ENCODE results near the gene ANTXR1.

Gene ANTXR1

GRCh38 chr2:69285379-69285894 lies 272.5 kb downstream of the ANTXR1 start:
- no peaks in the 10 kb centered on the region for H3K27me3 ChIP-seq (ENCODE audit: control insufficient read depth, insufficient read depth, low read length)
- H3K36me3 ChIP-seq (ENCODE audit: insufficient read depth, low read length) = no peaks in the 10 kb centered on the region
- H3K4me3 ChIP-seq (ENCODE audit: low read length) = no peak overlapping the region
- no peaks in the 10 kb centered on the region for H3K9me3 ChIP-seq (replicated peaks; ENCODE audit: low read length)
- no peaks in the 10 kb centered on the region for H3K4me1 ChIP-seq (ENCODE audit: control insufficient read depth, insufficient read depth, low read length)
- no peak overlapping the region for H3K9ac ChIP-seq (ENCODE audit: low read depth, low read length)
- no peak overlapping the region for H3K4me2 ChIP-seq (ENCODE audit: low read length)

GRCh38 chr2:69287544-69287943 lies 274.6 kb downstream of the ANTXR1 start:
- H3K4me2 ChIP-seq (ENCODE audit: low read length) = no peak overlapping the region
- no peaks in the 10 kb centered on the region for H3K36me3 ChIP-seq (ENCODE audit: insufficient read depth, low read length)
- H3K9ac ChIP-seq (ENCODE audit: low read depth, low read length) = no peak overlapping the region
- H3K9me3 ChIP-seq (replicated peaks; ENCODE audit: low read length) = no peaks in the 10 kb centered on the region
- no peak overlapping the region for H3K4me3 ChIP-seq (ENCODE audit: low read length)
- peaks cover 12% of the 10 kb centered on the region for H3K4me1 ChIP-seq (ENCODE audit: control insufficient read depth, insufficient read depth, low read length)
- no peaks in the 10 kb centered on the region for H3K27me3 ChIP-seq (ENCODE audit: control insufficient read depth, insufficient read depth, low read length)

GRCh38 chr2:69288429-69288828 lies 275.4 kb downstream of the ANTXR1 start:
- no peak overlapping the region for H3K4me2 ChIP-seq (ENCODE audit: low read length)
- no peaks in the 10 kb centered on the region for H3K36me3 ChIP-seq (ENCODE audit: insufficient read depth, low read length)
- H3K27me3 ChIP-seq (ENCODE audit: control insufficient read depth, insufficient read depth, low read length) = no peaks in the 10 kb centered on the region
- peaks cover 12% of the 10 kb centered on the region for H3K4me1 ChIP-seq (ENCODE audit: control insufficient read depth, insufficient read depth, low read length)
- H3K4me3 ChIP-seq (ENCODE audit: low read length) = no peak overlapping the region
- H3K9me3 ChIP-seq (replicated peaks; ENCODE audit: low read length) = no peaks in the 10 kb centered on the region
- no peak overlapping the region for H3K9ac ChIP-seq (ENCODE audit: low read depth, low read length)

GRCh38 chr2:69291004-69291650 lies 278.1 kb downstream of the ANTXR1 start:
- Histone ChIP-seq H3K36me3 (ENCODE audit: insufficient read depth, low read length) (no peaks in the 10 kb centered on the region), H3K27me3 (ENCODE audit: control insufficient read depth, insufficient read depth, low read length) (no peaks in the 10 kb centered on the region), H3K9me3 (replicated peaks; ENCODE audit: low read length) (no peaks in the 10 kb centered on the region), H3K4me3 (ENCODE audit: low read length) (no peak overlapping the region), H3K4me2 (ENCODE audit: low read length) (no peak overlapping the region), H3K9ac (ENCODE audit: low read depth, low read length) (no peak overlapping the region), H3K4me1 (ENCODE audit: control insufficient read depth, insufficient read depth, low read length) (peaks cover 12% of the 10 kb centered on the region)

GRCh38 chr2:69291721-69292120 lies 278.7 kb downstream of the ANTXR1 start:
- no peak overlapping the region for H3K9ac ChIP-seq (ENCODE audit: low read depth, low read length)
- H3K36me3 ChIP-seq (ENCODE audit: insufficient read depth, low read length) = no peaks in the 10 kb centered on the region
- H3K4me2 ChIP-seq (ENCODE audit: low read length) = no peak overlapping the region
- no peak overlapping the region for H3K4me3 ChIP-seq (ENCODE audit: low read length)
- H3K4me1 ChIP-seq (ENCODE audit: control insufficient read depth, insufficient read depth, low read length) = peaks cover 12% of the 10 kb centered on the region
- no peaks in the 10 kb centered on the region for H3K9me3 ChIP-seq (replicated peaks; ENCODE audit: low read length)
- no peaks in the 10 kb centered on the region for H3K27me3 ChIP-seq (ENCODE audit: control insufficient read depth, insufficient read depth, low read length)

- H3K9ac ChIP-seq (ENCODE audit: low read depth, low read length) = no peak overlapping the region
- no peaks in the 10 kb centered on the region for H3K9me3 ChIP-seq (replicated peaks; ENCODE audit: low read length)
- H3K4me3 ChIP-seq (ENCODE audit: low read length) = no peak overlapping the region
- peaks cover 15% of the 10 kb centered on the region for H3K4me1 ChIP-seq (ENCODE audit: control insufficient read depth, insufficient read depth, low read length)
- H3K4me2 ChIP-seq (ENCODE audit: low read length) = no peak overlapping the region
- H3K36me3 ChIP-seq (ENCODE audit: insufficient read depth, low read length) = no peaks in the 10 kb centered on the region
- H3K27me3 ChIP-seq (ENCODE audit: control insufficient read depth, insufficient read depth, low read length) = no peaks in the 10 kb centered on the region
Measured at GRCh38 chr2:69292256-69292655, 279.3 kb downstream of the ANTXR1 start.

- Histone ChIP-seq H3K36me3 (ENCODE audit: insufficient read depth, low read length) (no peaks in the 10 kb centered on the region), H3K4me2 (ENCODE audit: low read length) (no peak overlapping the region), H3K27me3 (ENCODE audit: control insufficient read depth, insufficient read depth, low read length) (no peaks in the 10 kb centered on the region), H3K9me3 (replicated peaks; ENCODE audit: low read length) (no peaks in the 10 kb centered on the region), H3K4me3 (ENCODE audit: low read length) (no peak overlapping the region), H3K9ac (ENCODE audit: low read depth, low read length) (no peak overlapping the region), H3K4me1 (ENCODE audit: control insufficient read depth, insufficient read depth, low read length) (peaks cover 42% of the 10 kb centered on the region)
Measured at GRCh38 chr2:69296421-69296820, 283.4 kb downstream of the ANTXR1 start.

- no peaks in the 10 kb centered on the region for H3K36me3 ChIP-seq (ENCODE audit: insufficient read depth, low read length)
- H3K9me3 ChIP-seq (replicated peaks; ENCODE audit: low read length) = no peaks in the 10 kb centered on the region
- H3K4me1 ChIP-seq (ENCODE audit: control insufficient read depth, insufficient read depth, low read length) = peaks cover 37% of the 10 kb centered on the region
- no peak overlapping the region for H3K4me2 ChIP-seq (ENCODE audit: low read length)
- H3K9ac ChIP-seq (ENCODE audit: low read depth, low read length) = no peak overlapping the region
- no peak overlapping the region for H3K4me3 ChIP-seq (ENCODE audit: low read length)
- no peaks in the 10 kb centered on the region for H3K27me3 ChIP-seq (ENCODE audit: control insufficient read depth, insufficient read depth, low read length)
Measured at GRCh38 chr2:69297216-69297615, 284.2 kb downstream of the ANTXR1 start.

- Histone ChIP-seq H3K9me3 (replicated peaks; ENCODE audit: low read length) (no peaks in the 10 kb centered on the region), H3K4me1 (ENCODE audit: control insufficient read depth, insufficient read depth, low read length) (peaks cover 37% of the 10 kb centered on the region), H3K36me3 (ENCODE audit: insufficient read depth, low read length) (no peaks in the 10 kb centered on the region), H3K4me3 (ENCODE audit: low read length) (peak overlapping the region; percentile 5), H3K27me3 (ENCODE audit: control insufficient read depth, insufficient read depth, low read length) (no peaks in the 10 kb centered on the region), H3K4me2 (ENCODE audit: low read length) (peak overlapping the region; percentile 57), H3K9ac (ENCODE audit: low read depth, low read length) (peak overlapping the region; percentile 74)
Measured at GRCh38 chr2:69298261-69298660, 285.3 kb downstream of the ANTXR1 start.

- Histone ChIP-seq H3K4me1 (ENCODE audit: control insufficient read depth, insufficient read depth, low read length) (peaks cover 37% of the 10 kb centered on the region), H3K4me3 (ENCODE audit: low read length) (peak overlapping the region; percentile 5), H3K36me3 (ENCODE audit: insufficient read depth, low read length) (no peaks in the 10 kb centered on the region), H3K4me2 (ENCODE audit: low read length) (peak overlapping the region; percentile 57), H3K27me3 (ENCODE audit: control insufficient read depth, insufficient read depth, low read length) (no peaks in the 10 kb centered on the region), H3K9me3 (replicated peaks; ENCODE audit: low read length) (no peaks in the 10 kb centered on the region), H3K9ac (ENCODE audit: low read depth, low read length) (peak overlapping the region; percentile 74)
Measured at GRCh38 chr2:69298862-69299261, 285.9 kb downstream of the ANTXR1 start.

All from skeletal muscle satellite cell (primary cell).